Trophoblast cell (in vitro differentiated cells and primary cell): ENCODE results near the gene FHOD3.
A peak's percentile ranks its signal among the peaks of the same experiment; 100 is the strongest.

ENCODE experiments used
- DNase-seq, 2 donors: peaks; one replicate each; pipeline ENCODE4 v3.0.0-alpha.2; 2016
- H2AFZ ChIP-seq: 2 replicates; pipeline ENCODE4 v1.6.1; 2013; ENCODE audit warnings: low read length, moderate library complexity, mild to moderate bottlenecking; ENCODE audit not compliant: insufficient read depth, poor library complexity
- H2AK5ac ChIP-seq: 2 replicates; pipeline ENCODE4 v1.6.1; 2013; ENCODE audit warnings: mild to moderate bottlenecking, low read length
- H2BK120ac ChIP-seq: 2 replicates; pipeline ENCODE4 v1.6.1; 2013; ENCODE audit warnings: low read length, mild to moderate bottlenecking, moderate library complexity; ENCODE audit not compliant: insufficient read depth, poor library complexity
- H2BK12ac ChIP-seq: 2 replicates; pipeline ENCODE4 v1.6.1; 2013; ENCODE audit warnings: mild to moderate bottlenecking, low read length, moderate library complexity
- H2BK5ac ChIP-seq: 2 replicates; pipeline ENCODE4 v1.6.1; 2013; ENCODE audit warnings: low read length, low read depth, moderate library complexity, mild to moderate bottlenecking; ENCODE audit not compliant: poor library complexity
- H3K14ac ChIP-seq: 2 replicates; pipeline ENCODE4 v1.6.1; 2013; ENCODE audit warnings: mild to moderate bottlenecking, low read length
- H3K18ac ChIP-seq: 2 replicates; pipeline ENCODE4 v1.6.1; 2013; ENCODE audit warnings: mild to moderate bottlenecking, low read length
- H3K23ac ChIP-seq: 2 replicates; pipeline ENCODE4 v1.6.1; 2013; ENCODE audit warnings: low read length
- H3K27ac ChIP-seq: 2 replicates; pipeline ENCODE4 v1.5.1; 2013; ENCODE audit warnings: low read depth, mild to moderate bottlenecking, inconsistent platforms, low read length, moderate library complexity
- H3K27me3 ChIP-seq: 2 replicates; pipeline ENCODE4 v1.6.1; 2013; ENCODE audit warnings: inconsistent platforms, mild to moderate bottlenecking, low read length, moderate library complexity; ENCODE audit not compliant: insufficient read depth
- H3K36me3 ChIP-seq, 2 experiments: 1 replicate in 1 of 2; 2 replicates in 1 of 2; pipeline ENCODE4 v1.6.1; 2013; ENCODE audit warnings: low read length in 2 of 2, mild to moderate bottlenecking in 2 of 2, moderate library complexity in 1 of 2; ENCODE audit not compliant: insufficient read depth in 2 of 2, control insufficient read depth in 1 of 2
- H3K4ac ChIP-seq: 2 replicates; pipeline ENCODE4 v1.6.1; 2013; ENCODE audit warnings: low read depth, mild to moderate bottlenecking, low read length, moderate library complexity
- H3K4me1 ChIP-seq, 2 experiments: 1 replicate in 1 of 2; 2 replicates in 1 of 2; pipeline ENCODE4 v1.6.1; 2013; ENCODE audit warnings: low read length in 2 of 2, mild to moderate bottlenecking in 2 of 2, moderate library complexity in 1 of 2; ENCODE audit not compliant: insufficient read depth in 2 of 2, control insufficient read depth in 1 of 2
- H3K4me2 ChIP-seq: 2 replicates; pipeline ENCODE4 v1.6.1; 2013; ENCODE audit warnings: inconsistent platforms, mild to moderate bottlenecking, low read length, moderate library complexity
- H3K4me3 ChIP-seq: 2 replicates; pipeline ENCODE4 v1.5.1; 2013; ENCODE audit warnings: mild to moderate bottlenecking, low read depth, low read length, inconsistent platforms
- H3K79me1 ChIP-seq: one replicate; pipeline ENCODE4 v1.6.1; 2013; ENCODE audit warnings: low read length
- H3K79me2 ChIP-seq: 2 replicates; pipeline ENCODE4 v1.6.1; 2013; ENCODE audit warnings: low read length, mild to moderate bottlenecking; ENCODE audit not compliant: control insufficient read depth, insufficient read depth, poor library complexity
- H3K9ac ChIP-seq: 2 replicates; pipeline ENCODE4 v1.6.1; 2013; ENCODE audit warnings: mild to moderate bottlenecking, low read length
- H3K9me3 ChIP-seq: 2 replicates; pipeline ENCODE4 v1.6.1; 2013; ENCODE audit warnings: low read depth, mild to moderate bottlenecking, control low read depth, inconsistent platforms, low read length; ENCODE audit not compliant: insufficient read depth
- H4K12ac ChIP-seq: 2 replicates; pipeline ENCODE4 v1.6.1; 2013; ENCODE audit warnings: low read depth, mild to moderate bottlenecking, low read length, moderate library complexity
- H4K8ac ChIP-seq: 2 replicates; pipeline ENCODE4 v1.6.1; 2013; ENCODE audit warnings: low read depth, mild to moderate bottlenecking, low read length, moderate library complexity
- H4K91ac ChIP-seq: one replicate; pipeline ENCODE4 v1.6.1; 2013; ENCODE audit warnings: low read depth, mild to moderate bottlenecking, low read length, moderate library complexity
- WGBS: extraction: QIAGEN DNeasy Blood & Tissue Kit; methylation state at CpG from one replicate; pipeline ENCODE4 v1.1.7; 2013; ENCODE audit warnings: missing lambda C conversion rate; ENCODE audit not compliant: insufficient read length, insufficient coverage; ENCODE audit errors: extremely low coverage; 5-methylcytosine and 5-hydroxymethylcytosine counted together

FHOD3 gene

DNA sequence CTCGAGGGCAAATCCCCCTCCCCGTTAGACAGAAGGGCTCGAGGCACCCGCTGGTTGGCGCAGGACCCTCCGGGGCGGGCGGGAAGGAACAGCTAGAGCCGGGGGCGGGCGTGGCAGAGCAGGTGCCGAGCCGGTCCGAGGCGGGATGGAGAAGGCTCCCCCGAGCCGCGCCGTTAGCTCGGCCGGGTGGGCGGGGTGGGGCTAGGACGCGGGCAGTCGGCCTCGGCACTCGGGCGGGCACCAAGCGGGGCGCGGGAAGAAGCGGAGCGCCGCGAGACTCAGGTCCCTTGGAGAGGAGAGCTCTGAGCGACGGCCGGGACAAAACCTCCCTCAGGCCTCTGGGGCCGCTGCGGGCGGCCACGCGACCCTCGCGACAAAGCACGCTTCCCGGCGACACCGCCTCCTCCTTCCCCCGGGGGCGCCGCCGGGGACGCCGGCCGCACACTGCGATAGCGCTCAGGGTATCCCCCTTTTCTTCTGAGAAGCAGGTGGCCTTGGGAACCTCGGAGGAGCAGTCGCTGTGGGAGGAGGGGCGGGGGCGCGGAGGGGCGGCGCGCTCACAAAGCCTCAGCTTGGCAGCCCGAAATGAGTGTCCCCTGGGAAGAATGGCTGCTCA, 721 bp downstream of the FHOD3 start:
- no peak overlapping the region for H2BK12ac ChIP-seq
- peaks cover 3% of the 10 kb centered on the region for H3K27me3 ChIP-seq
- peaks cover 0 to 1% of the 10 kb centered on the region in 2 experiments for H3K36me3 ChIP-seq
- peak overlapping the region; percentile 93 for H3K18ac ChIP-seq
- peak overlapping the region; percentile 95 for H3K4me3 ChIP-seq
- H3K4me1 ChIP-seq = peaks cover 18 to 24% of the 10 kb centered on the region in 2 experiments
- H3K4me2 ChIP-seq = peak overlapping the region; percentile 89
- peak overlapping the region; percentile 48 for H3K14ac ChIP-seq
- no peak overlapping the region for H3K27ac ChIP-seq
- peak overlapping the region; percentile 44 for H3K4ac ChIP-seq
- H2BK120ac ChIP-seq = peak overlapping the region; percentile 49
- peak in 1 of 2 donors; percentile 28 for DNase-seq
- WGBS = no CpG with 5 or more reads among the region's 67 CpGs
- H4K91ac ChIP-seq = peak overlapping the region; percentile 28
- no peak overlapping the region for H4K12ac ChIP-seq
- no peaks in the 10 kb centered on the region for H3K9me3 ChIP-seq
- H2AK5ac ChIP-seq = no peak overlapping the region
- H2AFZ ChIP-seq = peak overlapping the region; percentile 12
- no peak overlapping the region for H3K23ac ChIP-seq
- peaks cover 11% of the 10 kb centered on the region for H3K79me1 ChIP-seq
- H4K8ac ChIP-seq = peak overlapping the region; percentile 20
- H3K79me2 ChIP-seq = peaks cover 9% of the 10 kb centered on the region
- peak overlapping the region; percentile 42 for H2BK5ac ChIP-seq
- H3K9ac ChIP-seq = peak overlapping the region; percentile 89

DNA sequence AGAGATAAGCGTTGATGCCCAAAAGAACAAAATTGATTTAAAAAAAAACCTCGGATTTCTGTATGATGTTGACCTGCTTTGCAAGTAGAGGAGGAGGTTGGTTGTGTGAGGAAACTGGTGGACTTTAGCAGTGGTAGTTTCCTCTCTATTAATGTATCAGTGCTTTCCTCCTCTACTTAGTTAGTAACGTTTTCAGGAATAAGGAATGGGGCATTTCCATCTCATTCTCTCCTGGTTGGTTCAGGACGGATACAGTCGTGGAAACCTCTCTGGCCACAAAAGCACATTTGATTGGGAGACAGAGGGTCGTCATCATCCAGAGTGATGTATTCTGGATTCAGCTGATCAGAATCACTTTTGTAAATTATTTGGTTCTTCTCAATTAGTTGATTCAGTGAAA, 1.5 kb downstream of the FHOD3 start:
- Histone ChIP-seq H3K9ac (no peak overlapping the region), H3K23ac (no peak overlapping the region), H4K8ac (no peak overlapping the region), H3K4me1 (peaks cover 20 to 29% of the 10 kb centered on the region in 2 experiments), H3K27me3 (peaks cover 3% of the 10 kb centered on the region), H3K79me2 (peaks cover 9% of the 10 kb centered on the region), H3K36me3 (peaks cover 0 to 1% of the 10 kb centered on the region in 2 experiments), H2BK5ac (no peak overlapping the region), H4K12ac (no peak overlapping the region), H3K4ac (no peak overlapping the region), H3K4me3 (no peak overlapping the region), H2AK5ac (no peak overlapping the region), H3K27ac (no peak overlapping the region), H4K91ac (no peak overlapping the region), H3K79me1 (peaks cover 11% of the 10 kb centered on the region), H3K18ac (no peak overlapping the region), H3K14ac (no peak overlapping the region), H2BK120ac (no peak overlapping the region), H2BK12ac (no peak overlapping the region), H3K9me3 (no peaks in the 10 kb centered on the region), H3K4me2 (peak overlapping the region; percentile 57), H2AFZ (no peak overlapping the region)
- WGBS = no CpG with 5 or more reads among the region's 6 CpGs
- DNase-seq = no peak

DNA sequence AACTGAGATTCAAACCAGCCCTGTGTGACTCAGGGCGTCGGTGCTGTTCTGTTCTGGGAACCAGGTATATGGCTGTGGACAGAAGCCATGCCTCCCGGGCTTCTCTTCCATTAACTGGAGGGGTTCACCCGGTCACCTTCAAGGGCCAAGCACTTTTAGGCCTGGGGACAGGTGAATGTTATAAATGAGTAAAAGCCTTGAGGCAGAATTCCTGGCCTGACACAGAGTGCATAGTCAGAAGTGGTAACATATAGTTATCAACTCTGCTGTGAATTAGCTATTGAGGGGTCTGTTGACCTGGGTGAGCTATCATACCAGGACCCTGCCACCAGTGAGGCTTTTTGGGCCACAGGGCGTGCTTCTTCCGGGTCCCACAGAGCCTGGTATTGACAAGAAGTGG, 2.7 kb downstream of the FHOD3 start:
- DNase-seq = peak in 1 of 2 donors; percentile 68
- Histone ChIP-seq H2BK5ac (no peak overlapping the region), H2AFZ (no peak overlapping the region), H3K27me3 (peaks cover 3% of the 10 kb centered on the region), H3K14ac (no peak overlapping the region), H3K9ac (no peak overlapping the region), H3K79me2 (peaks cover 9% of the 10 kb centered on the region), H3K79me1 (peaks cover 11% of the 10 kb centered on the region), H3K9me3 (no peaks in the 10 kb centered on the region), H3K4me2 (peak overlapping the region; percentile 57), H3K4ac (no peak overlapping the region), H3K4me1 (peaks cover 20 to 29% of the 10 kb centered on the region in 2 experiments), H4K91ac (no peak overlapping the region), H2BK120ac (no peak overlapping the region), H3K23ac (no peak overlapping the region), H2AK5ac (no peak overlapping the region), H3K18ac (no peak overlapping the region), H4K12ac (no peak overlapping the region), H3K36me3 (peaks cover 0 to 1% of the 10 kb centered on the region in 2 experiments), H2BK12ac (no peak overlapping the region), H3K4me3 (no peak overlapping the region), H4K8ac (no peak overlapping the region), H3K27ac (peak overlapping the region; percentile 28)
- WGBS = no CpG with 5 or more reads among the region's 6 CpGs

DNA sequence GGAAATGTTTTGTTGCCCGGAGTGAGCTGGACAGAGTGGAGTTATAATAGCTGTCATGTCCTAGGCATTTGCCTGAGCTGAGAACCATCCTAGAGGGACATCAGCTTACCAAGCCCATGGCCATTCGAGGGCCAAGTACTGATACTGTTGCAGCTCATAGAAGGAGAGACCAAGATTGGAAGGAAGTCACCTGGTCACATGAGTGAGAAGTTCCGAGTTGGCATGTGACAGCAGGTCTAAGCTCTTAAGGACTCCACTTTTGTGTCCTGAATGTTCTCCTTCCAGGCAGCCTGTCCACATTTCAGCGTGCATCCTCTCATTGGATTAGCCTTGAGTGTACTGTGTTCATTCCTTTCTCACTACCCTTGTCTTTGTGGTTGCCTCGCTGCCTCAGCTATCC, 4.4 kb downstream of the FHOD3 start:
- H3K18ac ChIP-seq = no peak overlapping the region
- no peak overlapping the region for H4K91ac ChIP-seq
- no peak overlapping the region for H4K12ac ChIP-seq
- H3K9me3 ChIP-seq = no peaks in the 10 kb centered on the region
- no peaks in the 10 kb centered on the region for H3K27me3 ChIP-seq
- WGBS = no CpG with 5 or more reads among the region's 5 CpGs
- no peak overlapping the region for H3K4me3 ChIP-seq
- H2AK5ac ChIP-seq = no peak overlapping the region
- no peak overlapping the region for H3K27ac ChIP-seq
- no peak overlapping the region for H2BK120ac ChIP-seq
- H3K4me2 ChIP-seq = no peak overlapping the region
- peaks cover 9% of the 10 kb centered on the region for H3K79me1 ChIP-seq
- H3K36me3 ChIP-seq = peaks cover 0 to 1% of the 10 kb centered on the region in 2 experiments
- peaks cover 9% of the 10 kb centered on the region for H3K79me2 ChIP-seq
- no peak overlapping the region for H3K14ac ChIP-seq
- H3K9ac ChIP-seq = no peak overlapping the region
- H3K4ac ChIP-seq = no peak overlapping the region
- no peak overlapping the region for H2AFZ ChIP-seq
- no peak overlapping the region for H4K8ac ChIP-seq
- H3K23ac ChIP-seq = no peak overlapping the region
- no peak for DNase-seq
- H3K4me1 ChIP-seq = peaks cover 24 to 30% of the 10 kb centered on the region in 2 experiments
- no peak overlapping the region for H2BK5ac ChIP-seq
- peak overlapping the region; percentile 14 for H2BK12ac ChIP-seq
